B cell (primary cell): ENCODE results near the gene NAV2.

Experiments
- CTCF ChIP-seq: fragments of 200-600 bp; IDR thresholded peaks from one replicate; pipeline ENCODE4 v1.8.0; 2022; ENCODE audit warnings: antibody characterized with exemption, mild to moderate bottlenecking
- EZH2 ChIP-seq: IDR thresholded peaks from 2 replicates; pipeline ENCODE4 v1.6.1; 2012; ENCODE audit warnings: borderline replicate concordance, low read depth, mild to moderate bottlenecking, moderate library complexity, low read length; ENCODE audit not compliant: insufficient read depth, poor library complexity, severe bottlenecking

DNA sequence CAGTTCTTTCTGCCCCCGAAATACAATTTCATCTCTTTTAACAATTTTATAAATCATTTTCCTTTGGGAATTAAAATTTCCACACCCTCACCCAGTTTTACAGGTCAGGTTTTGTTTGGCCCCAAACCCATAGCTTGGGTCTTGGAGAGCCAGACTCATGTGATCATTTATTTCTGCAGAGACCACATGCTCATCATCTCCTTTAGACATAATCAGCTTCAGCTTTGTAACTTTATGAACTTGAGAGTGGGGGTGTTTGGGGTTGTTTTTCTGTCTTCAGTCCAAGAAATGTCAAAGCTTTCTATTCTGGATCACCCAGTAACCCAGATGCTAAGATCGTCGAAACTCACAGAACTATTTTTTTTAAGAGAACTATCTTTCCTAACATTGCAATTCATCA is 376.7 kb downstream of the NAV2 start:
- TF ChIP-seq CTCF, result no peak
- no peak for TF ChIP-seq EZH2
